OCI-LY7 (cell line): ENCODE measurements around the gene KIF7. TPM values are rescaled to one million over a fixed set of nuclear protein-coding genes. Genes with fewer than 3 reads are reported as not detected.

ENCODE experiments used
- BruUV-seq: library from RNA; stranded (reverse); fragments of 400-500 nt; replicated peaks from 2 replicates; lab custom pipeline; 2021; lab: Mats Ljungman, UMichigan
- CTCF ChIA-PET: fragments of 300-600 bp; sonication (Branson Sonifier 250); formaldehyde crosslinking; loops from one replicate; lab custom pipeline; 2022; ENCODE audit warnings: antibody characterized with exemption; ENCODE audit not compliant: unreplicated experiment; lab: Charles Lee
- POLR2A ChIA-PET: fragments of 300-600 bp; sonication (Branson Sonifier 250); formaldehyde crosslinking; loops from one replicate; lab custom pipeline; 2022; ENCODE audit warnings: antibody characterized with exemption; lab: Charles Lee
- DNase-seq: peaks from one replicate; pipeline ENCODE4 v3.0.0-alpha.2; 2015; ENCODE audit warnings: low spot score
- H2AFZ ChIP-seq: fragments of 200-600 bp; sonication (generic), shearing (Covaris generic); 2 replicates; pipeline ENCODE4 v1.6.1; 2014; ENCODE audit warnings: mild to moderate bottlenecking, antibody characterized with exemption, low read length, moderate library complexity
- H3K27ac ChIP-seq: fragments of 200-600 bp; sonication (generic); 2 replicates; pipeline ENCODE4 v1.5.1; 2014; ENCODE audit warnings: mixed run types, low read depth, mild to moderate bottlenecking, moderate library complexity, low read length, inconsistent platforms; ENCODE audit not compliant: poor library complexity, severe bottlenecking
- H3K36me3 ChIP-seq: fragments of 200-600 bp; sonication (generic); 2 replicates; pipeline ENCODE4 v1.6.1; 2014; ENCODE audit warnings: mild to moderate bottlenecking, antibody characterized with exemption, low read length, moderate library complexity, mixed read lengths; ENCODE audit not compliant: insufficient read depth
- H3K4me1 ChIP-seq: fragments of 200-600 bp; sonication (generic); 2 replicates; pipeline ENCODE4 v1.5.1; 2014; ENCODE audit warnings: mild to moderate bottlenecking, low read length; ENCODE audit not compliant: insufficient read depth, poor library complexity, severe bottlenecking
- H3K4me2 ChIP-seq: fragments of 200-600 bp; sonication (generic); 2 replicates; pipeline ENCODE4 v1.6.1; 2014; ENCODE audit warnings: mild to moderate bottlenecking, low read length
- H3K4me3 ChIP-seq: fragments of 200-600 bp; sonication (generic); 2 replicates; pipeline ENCODE4 v1.5.1; 2014; ENCODE audit warnings: mild to moderate bottlenecking, low read depth, low read length; ENCODE audit not compliant: poor library complexity, severe bottlenecking
- H3K79me2 ChIP-seq: fragments of 200-600 bp; sonication (generic); 2 replicates; pipeline ENCODE4 v1.6.1; 2016; ENCODE audit warnings: low read depth, mild to moderate bottlenecking, low read length, moderate library complexity, mixed read lengths; ENCODE audit not compliant: insufficient read depth
- H3K9me2 ChIP-seq: fragments of 200-600 bp; sonication (generic); 2 replicates; pipeline ENCODE4 v1.6.1; 2016; ENCODE audit warnings: mild to moderate bottlenecking, low read length, mixed read lengths; ENCODE audit not compliant: insufficient read depth
- H3K9me3 ChIP-seq: fragments of 200-600 bp; sonication (generic); 2 replicates; pipeline ENCODE4 v1.6.1; 2014; ENCODE audit warnings: mild to moderate bottlenecking, mixed run types, low read length, mixed read lengths
- H4K20me1 ChIP-seq: fragments of 200-600 bp; sonication (generic); 2 replicates; pipeline ENCODE4 v1.6.1; 2014; ENCODE audit warnings: mild to moderate bottlenecking, antibody characterized with exemption, low read length, moderate library complexity, mixed read lengths; ENCODE audit not compliant: insufficient read depth
- CTCF ChIP-seq: fragments of 200-600 bp; sonication (generic); conservative IDR thresholded peaks from 2 replicates; pipeline ENCODE4 v1.5.1; 2014; ENCODE audit warnings: mild to moderate bottlenecking, antibody characterized with exemption, low read length, moderate library complexity, mixed read lengths
- EZH2phosphoT487 ChIP-seq: fragments of 200-600 bp; sonication (generic); IDR thresholded peaks from 2 replicates; pipeline ENCODE4 v1.6.1; 2018; ENCODE audit warnings: low read depth, borderline replicate concordance, mild to moderate bottlenecking, mixed run types, antibody characterized with exemption, low read length, moderate library complexity, mixed read lengths
- intact Hi-C: fragments of 100-400 bp; cut with micrococcal nuclease; formaldehyde crosslinking; loops from one replicate; pipeline ENCODE4 v1.10.0; 2022; ENCODE audit not compliant: unreplicated experiment
- total RNA-seq, 2 experiments: library from RNA; depleted of rRNA in 1 of 2; stranded (reverse); fragments of >200 nt in 1 of 2; shearing (Covaris generic) in 1 of 2; gene quantifications; 2 replicates each; pipeline ENCODE4 v1.2.3, GENCODE V29; 2014 to 2022

The KIF7 gene
- total RNA-seq, 2 experiments from 2014 or later, result 0.10 TPM; not detected in 1

DNA sequence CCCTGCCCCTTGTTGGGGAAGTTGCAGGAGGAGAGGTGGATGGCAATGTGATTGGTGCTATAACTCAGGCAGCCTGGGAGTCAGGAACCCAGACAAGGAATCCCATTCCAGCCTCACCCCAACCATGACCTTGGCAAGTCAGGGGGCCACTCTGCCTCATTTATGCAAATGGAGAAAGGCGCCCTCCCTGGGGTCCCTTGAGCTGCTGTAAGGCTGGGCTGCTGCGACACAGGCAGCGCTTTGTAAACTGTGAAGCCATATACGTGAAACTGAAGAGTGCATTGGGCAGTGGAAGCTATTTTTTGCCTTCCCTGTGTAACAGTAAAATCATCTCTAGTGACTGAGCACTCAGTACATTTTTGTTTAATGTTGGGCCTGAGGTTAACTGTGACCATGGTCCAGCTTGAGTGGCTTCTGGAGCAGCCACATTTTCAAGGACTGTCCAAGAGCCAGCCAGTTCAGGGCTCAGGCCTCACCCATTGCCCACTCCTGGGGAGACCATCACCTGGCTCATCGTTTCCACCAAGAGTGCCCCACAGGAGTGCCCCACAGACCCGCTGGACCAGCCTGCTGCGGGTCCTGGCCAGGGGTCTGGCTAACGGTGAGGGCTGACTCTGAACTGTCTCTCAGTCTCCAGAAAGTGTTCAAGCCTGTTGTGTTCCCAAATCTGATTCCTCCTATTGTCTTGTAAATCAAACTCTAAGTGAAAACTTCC lies 27.9 kb downstream of the KIF7 start:
- no TSS peak for BruUV-seq
- no peaks in the 10 kb centered on the region for H4K20me1 ChIP-seq
- H3K4me2 ChIP-seq, result no peak overlapping the region
- no peaks in the 10 kb centered on the region for H3K9me3 ChIP-seq
- H2AFZ ChIP-seq, result no peak overlapping the region
- no peaks in the 10 kb centered on the region for H3K4me1 ChIP-seq
- POLR2A ChIA-PET, result interaction anchor here (0.7 kb wide), 1 partner anchor 13 kb away, joined by 3 read pairs; no protein-coding TSS in a partner anchor
- H3K9me2 ChIP-seq, result no peaks in the 10 kb centered on the region
- intact Hi-C loops, result no loop called here
- CTCF ChIA-PET, result no interaction called here
- no peaks in the 10 kb centered on the region for H3K79me2 ChIP-seq
- H3K4me3 ChIP-seq, result no peak overlapping the region
- no peak overlapping the region for H3K27ac ChIP-seq
- no peak for DNase-seq
- TF ChIP-seq EZH2phosphoT487 (no peak), CTCF (no peak)
- peaks cover 98% of the 10 kb centered on the region for H3K36me3 ChIP-seq

DNA sequence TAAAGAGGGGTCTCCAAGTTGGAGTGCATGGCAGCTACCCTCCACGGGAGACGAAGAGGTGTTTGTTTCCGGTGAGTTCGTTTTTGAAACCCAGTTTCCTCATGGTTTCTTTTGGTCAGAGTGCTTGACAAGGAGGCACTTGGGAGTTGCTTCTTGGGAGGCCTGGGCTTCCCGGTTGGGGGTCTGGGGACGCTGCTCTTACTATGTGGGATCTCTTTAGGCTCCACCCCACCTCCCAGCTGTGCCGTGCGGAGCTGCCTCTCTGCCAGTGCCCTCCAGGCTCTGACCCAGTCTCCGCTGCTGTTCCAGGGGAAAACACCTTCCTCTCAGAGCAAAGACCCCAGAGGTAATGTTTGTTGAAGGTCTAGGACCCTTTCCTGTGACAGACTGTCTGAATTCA lies 29.6 kb downstream of the KIF7 start:
- no peaks in the 10 kb centered on the region for H3K9me3 ChIP-seq
- peaks cover 98% of the 10 kb centered on the region for H3K36me3 ChIP-seq
- POLR2A ChIA-PET, result no interaction called here
- H3K4me1 ChIP-seq, result no peaks in the 10 kb centered on the region
- H2AFZ ChIP-seq, result no peak overlapping the region
- no peaks in the 10 kb centered on the region for H3K79me2 ChIP-seq
- H3K27ac ChIP-seq, result no peak overlapping the region
- intact Hi-C loops, result no loop called here
- CTCF ChIA-PET, result no interaction called here
- no peak overlapping the region for H3K4me3 ChIP-seq
- TF ChIP-seq CTCF, result no peak
- no peak for TF ChIP-seq EZH2phosphoT487
- H3K9me2 ChIP-seq, result no peaks in the 10 kb centered on the region
- no peak for DNase-seq
- no peak overlapping the region for H3K4me2 ChIP-seq
- no TSS peak for BruUV-seq
- H4K20me1 ChIP-seq, result no peaks in the 10 kb centered on the region

DNA sequence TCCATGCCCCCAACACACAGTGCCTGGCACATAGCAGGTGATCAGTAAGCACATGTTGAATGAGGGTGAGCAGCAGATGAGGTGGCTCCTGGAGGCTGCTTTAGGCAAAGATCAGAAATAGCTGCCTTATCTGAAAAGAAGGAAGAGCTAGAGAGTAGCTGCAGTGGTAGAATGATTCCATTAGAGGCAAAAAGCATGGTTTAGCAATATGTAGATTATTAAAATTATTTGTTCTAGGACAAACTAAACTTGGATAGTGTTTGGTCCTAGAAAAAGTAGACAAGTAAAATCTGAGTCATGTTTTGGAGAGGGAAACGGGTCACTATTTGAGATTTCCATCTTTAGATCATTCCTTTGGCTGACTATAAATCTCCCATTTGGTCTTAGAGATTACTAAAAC lies 32.1 kb downstream of the KIF7 start:
- ChIA-PET POLR2A (no interaction called here), CTCF (no interaction called here)
- no peak for DNase-seq
- no peaks in the 10 kb centered on the region for H3K79me2 ChIP-seq
- no peaks in the 10 kb centered on the region for H3K9me2 ChIP-seq
- no peaks in the 10 kb centered on the region for H3K4me1 ChIP-seq
- no peak overlapping the region for H2AFZ ChIP-seq
- no TSS peak for BruUV-seq
- intact Hi-C loops, result no loop called here
- H3K36me3 ChIP-seq, result peaks cover 99% of the 10 kb centered on the region
- no peak overlapping the region for H3K4me2 ChIP-seq
- no peaks in the 10 kb centered on the region for H3K9me3 ChIP-seq
- H3K4me3 ChIP-seq, result no peak overlapping the region
- no peaks in the 10 kb centered on the region for H4K20me1 ChIP-seq
- TF ChIP-seq EZH2phosphoT487 (no peak), CTCF (no peak)
- no peak overlapping the region for H3K27ac ChIP-seq
